HG03095 (cell line): ENCODE measurements around the gene RABL6.
"Not testable (repeated sequence)": the region's sequence is repeated elsewhere in the genome, so short reads cannot be mapped to it uniquely, and the experiment has no call there.

Experiments
- ATAC-seq: cut with Tn5 transposase; IDR thresholded peaks from one replicate; pipeline ENCODE4 v1.9.1; 2021; ENCODE audit warnings: moderate library complexity; ENCODE audit not compliant: unreplicated experiment

Gene RABL6

GRCh38 chr9:136807281-136808074 is at the start of gene RABL6:
Gene RABL6 (plus strand): TSS chr9:136807948. CDS start chr9:136808197, 249 bp downstream.
- ATAC-seq, result peak; percentile 46

GRCh38 chr9:136759001-136759400 is 48.7 kb upstream of the RABL6 start:
- no peak for ATAC-seq

DNA sequence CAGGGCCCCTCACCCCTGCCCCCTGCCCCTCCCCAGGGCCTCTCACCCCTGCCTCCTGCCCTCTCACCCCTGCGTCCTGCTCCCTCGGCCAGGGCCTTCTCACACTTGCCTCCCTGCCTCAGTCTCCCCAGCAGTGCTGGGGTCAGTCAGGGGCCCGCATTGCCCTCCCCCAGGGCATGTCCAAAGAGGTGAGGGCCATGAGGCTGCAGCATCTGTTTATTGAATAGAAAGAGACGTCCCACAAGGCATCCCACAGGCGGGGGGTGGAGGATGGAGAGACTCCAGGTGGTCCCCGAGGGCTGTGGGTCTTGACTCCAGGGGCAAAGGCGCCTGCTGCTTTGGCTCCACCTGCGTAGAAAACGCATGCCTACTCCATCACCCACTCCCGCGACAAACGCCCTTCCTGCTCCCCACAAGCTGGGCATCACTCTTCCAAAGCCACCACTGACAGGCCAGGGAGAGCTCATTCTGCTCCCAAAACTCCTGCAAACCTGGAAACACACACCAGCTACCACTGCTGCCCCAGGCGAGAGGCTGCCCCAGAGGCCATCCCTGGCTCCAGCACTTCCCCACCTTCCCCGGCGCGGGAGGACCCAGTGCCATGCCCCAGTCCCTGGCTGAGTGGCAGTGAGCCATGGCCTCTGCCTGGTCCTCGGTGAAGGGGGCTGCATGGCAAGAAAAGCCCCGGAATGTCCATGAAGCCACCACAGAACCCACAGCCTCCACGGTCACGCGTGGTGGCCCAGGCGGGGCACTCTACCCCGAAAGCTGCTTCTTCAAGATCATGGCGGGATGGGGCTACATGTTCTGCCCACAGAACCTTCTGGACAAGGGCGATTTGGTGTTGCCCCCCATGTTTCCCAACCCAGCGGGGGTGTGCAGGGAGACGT is 48.1 kb upstream of the RABL6 start:
- ATAC-seq, result no peak

GRCh38 chr9:136760424-136760823 is 47.3 kb upstream of the RABL6 start:
- ATAC-seq, result no peak

DNA sequence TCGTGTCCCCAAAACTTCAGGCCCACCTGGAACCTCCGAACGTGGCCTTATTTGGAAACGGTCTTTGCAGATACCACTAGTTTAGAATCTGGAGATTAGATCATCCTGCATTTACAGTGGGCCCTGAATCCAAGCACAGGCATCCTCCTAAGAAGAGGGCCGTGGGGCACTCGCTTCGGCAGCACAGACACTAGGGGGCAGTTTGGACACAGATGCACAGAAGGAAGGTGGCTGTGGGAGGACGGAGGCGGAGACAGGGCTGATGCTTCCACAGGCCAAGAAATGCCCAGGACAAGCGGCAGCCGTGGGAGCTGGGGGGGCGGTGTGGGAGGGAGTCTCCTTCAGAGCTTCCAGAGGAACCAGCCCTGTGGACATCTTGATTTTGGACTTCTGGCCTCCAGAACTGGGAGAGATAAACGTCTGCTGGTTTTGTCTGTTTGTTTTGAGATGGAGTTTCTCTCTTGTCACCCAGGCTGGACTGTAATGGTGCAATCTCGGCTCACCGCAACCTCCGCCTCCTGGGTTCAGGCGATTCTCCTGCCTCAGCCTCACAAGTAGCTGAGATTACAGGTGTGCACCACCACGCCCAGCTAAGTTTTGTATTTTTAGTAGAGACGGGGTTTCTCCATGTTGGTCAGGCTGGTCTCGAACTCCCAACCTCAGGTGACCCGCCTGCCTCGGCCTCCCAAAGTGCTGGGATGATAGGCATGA is 46.8 kb upstream of the RABL6 start:
- ATAC-seq, result not testable (repeated sequence)

DNA sequence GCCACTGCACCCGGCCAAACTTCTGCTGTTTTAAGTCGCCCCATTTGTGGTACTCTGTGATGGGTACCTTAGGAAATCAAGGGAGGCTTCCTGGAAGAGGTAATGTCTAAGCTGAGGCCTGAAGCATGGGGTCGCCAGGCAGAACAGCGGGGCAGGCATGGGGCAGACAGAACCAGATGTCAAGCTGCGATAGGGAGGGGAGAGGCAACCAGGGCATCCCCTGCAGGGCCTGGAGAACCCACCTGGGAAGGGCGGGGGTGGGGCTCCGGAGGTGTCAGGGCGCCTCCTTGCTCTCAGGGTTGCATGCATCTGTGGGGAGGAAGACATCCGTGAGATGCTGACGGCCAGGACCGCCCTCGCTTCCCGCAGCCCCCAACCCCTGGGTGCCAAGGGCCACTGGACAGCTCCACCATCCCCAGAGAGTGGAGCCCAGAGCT is 46.2 kb upstream of the RABL6 start:
- ATAC-seq, result no peak

GRCh38 chr9:136762221-136762691 is 45.5 kb upstream of the RABL6 start:
- ATAC-seq, result no peak

DNA sequence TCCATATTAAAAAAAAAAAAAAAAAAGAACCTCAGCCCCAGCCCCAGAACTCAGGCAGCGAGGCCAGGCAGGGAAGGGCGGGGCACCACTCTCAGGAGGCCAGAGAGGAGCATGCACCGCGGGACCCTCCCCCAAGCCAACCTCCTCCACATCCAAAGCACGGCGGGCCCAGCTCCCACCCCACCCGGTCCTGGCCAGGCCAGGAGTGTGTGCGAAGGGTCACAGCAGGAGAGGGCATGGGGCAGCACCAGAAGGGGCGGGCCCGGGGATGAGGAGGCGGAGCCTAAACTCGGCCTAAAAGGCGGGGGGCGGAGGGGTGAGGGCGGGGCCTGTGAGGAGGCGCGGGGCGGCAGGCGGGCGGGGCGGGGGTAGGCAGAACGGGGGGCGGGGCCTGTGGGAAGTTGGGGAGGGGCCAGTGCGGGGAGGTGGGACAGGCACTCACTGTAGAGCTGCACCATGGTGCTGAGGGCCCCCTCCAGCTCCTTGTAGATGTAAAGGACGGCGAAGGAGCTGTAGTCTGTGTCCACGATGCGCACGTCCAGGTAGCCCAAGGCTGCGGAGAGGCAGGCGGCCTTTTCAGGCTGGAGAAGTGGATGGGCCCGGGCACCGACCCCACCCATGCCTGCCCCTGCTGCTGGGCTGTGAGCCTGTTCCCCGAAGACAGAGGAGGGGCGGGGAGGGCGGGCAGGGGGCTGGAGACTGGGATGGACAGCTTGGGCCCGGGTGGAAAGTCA is 44.7 kb upstream of the RABL6 start:
- ATAC-seq, result no peak

DNA sequence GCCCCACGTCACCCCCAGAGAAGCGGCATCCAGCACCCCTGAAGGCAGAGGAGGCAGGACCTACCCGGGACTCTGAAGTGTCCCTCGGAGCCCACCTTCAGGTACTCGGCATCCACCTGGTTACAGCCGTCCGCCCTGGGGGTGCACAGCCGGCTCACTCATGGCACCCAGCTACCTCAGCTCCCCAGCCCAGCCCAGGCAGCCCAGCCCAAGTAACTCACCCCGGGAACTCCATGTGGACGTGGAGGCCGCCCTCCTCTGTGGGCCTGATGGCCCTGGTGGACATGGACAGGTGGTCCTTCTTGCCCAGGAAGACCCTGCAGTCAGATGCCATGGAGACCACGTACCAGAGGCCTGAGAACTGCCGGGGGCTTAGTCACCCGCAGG is 44.1 kb upstream of the RABL6 start:
- no peak for ATAC-seq

DNA sequence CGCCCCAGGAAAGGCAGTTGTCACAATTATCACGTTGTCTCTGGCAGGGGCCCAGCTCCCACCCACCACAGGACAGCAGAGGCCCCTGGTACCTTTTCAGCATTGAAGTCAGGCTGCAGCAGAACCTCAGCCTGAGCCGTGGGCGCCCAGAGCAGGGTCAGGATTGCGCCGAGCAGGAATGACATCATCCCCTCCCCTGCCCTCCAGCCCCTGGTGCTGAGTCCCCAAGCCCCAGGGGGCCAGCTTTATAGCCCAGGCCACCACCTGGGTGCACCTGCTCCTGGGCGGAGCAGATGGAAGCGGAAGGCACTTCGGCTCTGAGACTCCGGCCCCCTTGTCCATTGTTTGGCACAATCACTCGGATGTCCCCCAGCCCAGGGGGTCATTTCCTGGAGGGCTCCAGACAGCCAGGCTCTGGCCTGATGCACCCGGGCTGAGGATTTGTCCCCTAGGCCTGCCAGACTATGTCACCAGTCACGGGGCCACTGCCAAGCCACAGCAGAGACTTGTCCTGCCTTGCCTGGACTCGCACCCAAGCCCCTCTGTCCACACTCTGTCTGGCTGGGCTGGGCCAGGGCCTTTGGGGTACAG is 43.4 kb upstream of the RABL6 start, which contains the start of gene LCN15:
Gene LCN15 (minus strand): TSS at position 218 of the 591 bp plus-strand sequence. CDS start 30 bp downstream, at position 188.
- no peak for ATAC-seq

DNA sequence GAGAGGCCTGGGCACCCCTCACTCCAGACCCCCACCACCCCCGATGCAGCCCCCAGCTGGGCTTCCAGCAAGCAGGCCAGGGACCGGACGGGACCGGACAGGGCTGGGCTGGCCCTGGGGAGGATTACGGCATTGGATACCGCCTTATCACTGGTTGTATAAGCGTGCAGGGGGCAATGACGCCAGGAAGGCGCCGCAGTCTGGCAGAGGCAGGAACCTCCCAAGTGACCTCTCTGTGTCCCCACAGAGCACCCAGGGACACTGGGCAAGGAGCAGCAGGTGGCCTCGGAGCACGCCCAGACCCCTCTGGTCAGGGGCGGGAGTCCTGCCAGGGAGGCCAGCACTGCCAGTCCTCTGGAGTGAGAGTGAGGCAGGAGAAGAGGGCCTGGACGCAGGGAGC is 42.7 kb upstream of the RABL6 start:
- ATAC-seq, result no peak

GRCh38 chr9:136765745-136766409 is 41.9 kb upstream of the RABL6 start:
- peak; percentile 56 for ATAC-seq

DNA sequence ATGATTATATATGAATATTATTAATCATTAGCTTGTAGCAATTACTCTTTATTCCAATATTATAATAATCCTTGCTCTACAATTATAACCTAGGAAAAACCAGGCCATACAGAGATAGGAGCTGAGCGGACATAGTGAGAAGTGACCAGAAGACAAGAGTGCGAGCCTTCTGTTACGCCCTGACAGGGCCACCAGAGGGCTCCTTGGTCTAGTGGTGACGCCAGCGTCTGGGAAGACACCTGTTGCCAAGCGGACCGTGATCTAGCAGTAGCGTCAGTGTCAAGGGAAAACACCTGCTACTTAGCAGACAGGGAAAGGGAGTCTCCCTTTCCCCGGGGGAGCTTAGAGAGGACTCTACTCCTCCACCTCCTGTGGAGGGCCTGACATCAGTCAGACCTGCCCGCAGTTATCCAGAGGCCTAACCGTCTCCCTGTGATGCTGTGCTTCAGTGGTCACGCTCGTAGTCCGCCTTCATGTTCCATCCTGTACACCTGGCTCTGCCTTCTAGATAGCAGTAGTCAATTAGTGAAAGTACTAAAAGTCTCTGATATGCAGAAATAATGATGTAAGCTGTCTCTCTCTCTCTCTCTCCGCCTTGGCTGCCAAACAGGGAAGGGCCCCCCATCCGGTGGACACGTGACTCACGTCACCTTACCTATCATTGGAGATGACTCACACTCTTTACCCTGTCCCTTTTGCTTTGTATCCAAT is 41.2 kb upstream of the RABL6 start:
- ATAC-seq, result not testable (repeated sequence)

DNA sequence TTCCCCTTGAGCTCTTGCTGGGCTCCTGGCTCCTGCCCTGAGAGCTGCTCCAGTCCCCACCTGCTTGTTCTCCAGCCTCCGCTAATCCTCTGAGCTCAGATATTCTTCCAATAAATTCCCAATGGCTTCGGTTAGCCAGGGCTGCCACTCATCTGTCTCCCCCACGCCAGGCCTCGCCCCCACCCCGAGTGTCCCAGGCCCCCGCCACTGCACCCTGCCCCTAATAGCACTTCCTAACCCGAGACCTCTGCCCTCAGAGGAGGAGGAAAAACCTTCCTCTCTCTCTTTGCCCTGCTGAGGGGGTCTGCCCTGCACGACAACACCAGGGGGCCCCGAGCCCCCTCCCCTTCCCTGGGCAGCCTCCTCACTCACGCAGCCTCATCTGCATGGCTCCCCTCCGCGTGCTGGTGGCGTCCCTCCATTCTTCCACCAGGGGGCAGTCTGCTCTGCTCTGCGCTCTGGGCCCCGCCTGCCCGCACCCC is 38.0 kb upstream of the RABL6 start:
- ATAC-seq, result no peak

- no peak for ATAC-seq
Observed at GRCh38 chr9:136771907-136772415, 35.8 kb upstream of the RABL6 start.

DNA sequence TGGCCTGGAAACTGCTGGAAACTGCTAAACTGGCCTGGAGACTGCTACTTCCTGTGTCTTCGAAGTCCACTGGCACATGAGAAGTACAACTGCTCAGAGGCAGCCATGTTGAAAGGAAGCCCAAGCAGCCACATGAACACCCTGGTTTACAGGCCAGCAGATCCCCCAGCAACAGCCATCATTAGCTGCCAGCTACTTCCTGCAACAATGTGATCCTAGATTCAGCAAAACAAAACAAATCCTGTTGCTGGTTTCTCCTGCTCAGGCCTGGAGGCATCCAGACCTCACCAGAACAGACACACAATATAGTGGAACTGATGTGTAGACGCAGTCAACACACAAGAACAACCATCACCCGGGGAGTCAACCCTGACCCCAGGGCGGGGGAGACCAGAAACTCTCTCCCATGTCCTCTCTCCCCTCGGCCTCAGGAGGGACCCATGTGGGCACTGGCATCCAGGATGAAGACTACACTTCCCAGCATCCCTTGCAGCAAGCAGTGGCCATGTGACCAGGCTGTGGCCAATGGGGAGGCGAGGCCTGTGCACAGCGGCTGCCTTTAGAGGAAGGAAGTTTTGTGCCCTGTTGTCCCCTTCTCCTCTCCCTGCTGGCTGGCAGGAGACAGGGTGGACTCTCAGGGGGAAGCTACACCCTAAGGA is 34.2 kb upstream of the RABL6 start:
- no peak for ATAC-seq

DNA sequence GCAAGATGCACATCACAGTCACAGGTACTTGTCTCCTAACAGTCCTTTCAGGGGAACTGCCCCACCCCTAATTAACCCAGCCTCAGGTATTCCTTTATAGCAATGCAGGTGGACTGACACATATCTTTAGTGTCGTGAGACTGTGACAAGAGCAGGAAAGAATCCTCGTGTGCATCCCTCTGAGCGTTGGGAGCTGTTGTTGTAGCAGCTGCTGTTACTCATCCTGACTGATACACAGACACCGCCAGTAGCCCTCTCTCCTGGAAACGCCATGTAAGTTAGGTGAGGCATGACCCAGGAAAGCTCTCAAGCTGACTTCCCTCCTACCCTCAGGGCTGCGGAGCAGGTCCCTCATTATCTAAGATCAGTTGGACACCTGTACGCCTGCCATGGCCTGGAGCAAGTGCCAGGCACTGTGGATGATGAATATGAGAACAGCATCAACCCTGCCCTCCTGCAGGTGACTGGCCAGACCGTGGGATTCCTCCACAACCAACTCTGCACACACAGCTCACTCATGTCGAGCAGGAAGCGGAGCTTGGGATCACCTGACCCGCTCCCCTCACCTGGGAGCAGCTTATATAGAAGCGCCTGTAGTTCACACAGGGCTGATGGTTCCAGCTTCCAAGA is 33.2 kb upstream of the RABL6 start:
- no peak for ATAC-seq
